ENCODE data around the gene TACC2.

GRCh38 chr10:122233857-122234348 lies 244.9 kb downstream of the TACC2 start:
- TF ChIP-seq, protein P1, sequence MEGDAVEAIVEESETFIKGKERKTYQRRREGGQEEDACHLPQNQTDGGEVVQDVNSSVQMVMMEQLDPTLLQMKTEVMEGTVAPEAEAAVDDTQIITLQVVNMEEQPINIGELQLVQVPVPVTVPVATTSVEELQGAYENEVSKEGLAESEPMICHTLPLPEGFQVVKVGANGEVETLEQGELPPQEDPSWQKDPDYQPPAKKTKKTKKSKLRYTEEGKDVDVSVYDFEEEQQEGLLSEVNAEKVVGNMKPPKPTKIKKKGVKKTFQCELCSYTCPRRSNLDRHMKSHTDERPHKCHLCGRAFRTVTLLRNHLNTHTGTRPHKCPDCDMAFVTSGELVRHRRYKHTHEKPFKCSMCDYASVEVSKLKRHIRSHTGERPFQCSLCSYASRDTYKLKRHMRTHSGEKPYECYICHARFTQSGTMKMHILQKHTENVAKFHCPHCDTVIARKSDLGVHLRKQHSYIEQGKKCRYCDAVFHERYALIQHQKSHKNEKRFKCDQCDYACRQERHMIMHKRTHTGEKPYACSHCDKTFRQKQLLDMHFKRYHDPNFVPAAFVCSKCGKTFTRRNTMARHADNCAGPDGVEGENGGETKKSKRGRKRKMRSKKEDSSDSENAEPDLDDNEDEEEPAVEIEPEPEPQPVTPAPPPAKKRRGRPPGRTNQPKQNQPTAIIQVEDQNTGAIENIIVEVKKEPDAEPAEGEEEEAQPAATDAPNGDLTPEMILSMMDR (IDR thresholded peaks at IDR 0.05; ENCODE audit: low read length): no peak
- TF ChIP-seq EZH2 (IDR thresholded peaks at IDR 0.05; ENCODE audit: borderline replicate concordance, low read length): no peak
